Lower leg skin (tissue), 4 donors: Measurements from ENCODE around the gene NPC1. TPM values are rescaled to one million over a fixed set of nuclear protein-coding genes. Genes with fewer than 3 reads are reported as not detected.
"Not testable (repeated sequence)": the region's sequence is repeated elsewhere in the genome, so short reads cannot be mapped to it uniquely, and the experiment has no call there.

ENCODE experiments used
- DNase-seq, 2 donors: peaks; one replicate each; pipeline ENCODE4 v3.0.0-alpha.2; 2019; ENCODE audit warnings: low spot score in 2 of 2
- H3K4me3 ChIP-seq: fragments of 200-600 bp; sonication (generic); 2 replicates; pipeline ENCODE4 v1.5.1; 2017; ENCODE audit warnings: mild to moderate bottlenecking, low read depth; ENCODE audit not compliant: poor library complexity, severe bottlenecking
- POLR2A ChIP-seq, 2 donors: fragments of 450-650 bp; IDR thresholded peaks; one replicate each; pipeline ENCODE4 v1.6.1; 2016 to 2017; ENCODE audit warnings: antibody characterized with exemption in 2 of 2, mild to moderate bottlenecking in 1 of 2, moderate library complexity in 1 of 2
- WGBS, 2 donors: methylation state at CpG; one replicate each; pipeline ENCODE4 v1.1.5; 2018; 5-methylcytosine and 5-hydroxymethylcytosine counted together
- intact Hi-C: fragments of 100-400 bp; cut with DNase I; formaldehyde crosslinking; loops from one replicate; pipeline ENCODE4 v1.15.0; 2023; ENCODE audit warnings: low total_unique reads
- total RNA-seq, 4 donors: library from RNA; depleted of rRNA; stranded (reverse); fragments of >200 nt; gene quantifications; one replicate each; pipeline ENCODE4 v1.1.0, GENCODE V29; 2016
- TF ChIP-seq, protein P1 (sequence below), 3 donors: fragments of 450-650 bp; IDR thresholded peaks; one replicate each; pipeline ENCODE4 v1.5.1; 2016; ENCODE audit warnings: antibody characterized with exemption in 3 of 3, mild to moderate bottlenecking in 3 of 3, moderate library complexity in 2 of 3

NPC1 gene
- total RNA-seq, 4 donors from 2014 or later = 75.1 to 114 (median 100) TPM

DNA sequence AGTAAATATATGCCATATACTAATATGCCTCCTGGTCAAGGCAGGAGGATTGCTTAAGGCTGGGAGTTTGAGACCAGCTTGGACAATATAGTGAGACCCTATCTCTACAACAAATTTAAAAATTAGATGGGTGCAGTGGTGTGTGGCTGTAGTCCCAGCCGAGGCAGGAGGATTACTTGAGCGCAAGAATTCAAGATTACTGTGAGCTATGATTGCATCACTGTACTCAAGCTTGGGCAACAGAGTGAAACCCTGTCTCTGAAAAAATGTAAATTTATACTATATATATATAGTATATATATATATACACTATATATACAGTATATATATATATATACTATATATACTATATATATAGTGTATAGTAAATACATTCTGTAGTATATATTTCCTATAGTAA lies 30.0 kb upstream of the NPC1 start:
- 85 to 96% methylated on average over 2 of the region's 2 CpGs for WGBS, 2 donors
- DNase-seq = no peak
- intact Hi-C loops = no loop called here
- TF ChIP-seq POLR2A (IDR thresholded peaks at IDR 0.05) = no peak
- TF ChIP-seq, protein P1, sequence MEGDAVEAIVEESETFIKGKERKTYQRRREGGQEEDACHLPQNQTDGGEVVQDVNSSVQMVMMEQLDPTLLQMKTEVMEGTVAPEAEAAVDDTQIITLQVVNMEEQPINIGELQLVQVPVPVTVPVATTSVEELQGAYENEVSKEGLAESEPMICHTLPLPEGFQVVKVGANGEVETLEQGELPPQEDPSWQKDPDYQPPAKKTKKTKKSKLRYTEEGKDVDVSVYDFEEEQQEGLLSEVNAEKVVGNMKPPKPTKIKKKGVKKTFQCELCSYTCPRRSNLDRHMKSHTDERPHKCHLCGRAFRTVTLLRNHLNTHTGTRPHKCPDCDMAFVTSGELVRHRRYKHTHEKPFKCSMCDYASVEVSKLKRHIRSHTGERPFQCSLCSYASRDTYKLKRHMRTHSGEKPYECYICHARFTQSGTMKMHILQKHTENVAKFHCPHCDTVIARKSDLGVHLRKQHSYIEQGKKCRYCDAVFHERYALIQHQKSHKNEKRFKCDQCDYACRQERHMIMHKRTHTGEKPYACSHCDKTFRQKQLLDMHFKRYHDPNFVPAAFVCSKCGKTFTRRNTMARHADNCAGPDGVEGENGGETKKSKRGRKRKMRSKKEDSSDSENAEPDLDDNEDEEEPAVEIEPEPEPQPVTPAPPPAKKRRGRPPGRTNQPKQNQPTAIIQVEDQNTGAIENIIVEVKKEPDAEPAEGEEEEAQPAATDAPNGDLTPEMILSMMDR (IDR thresholded peaks at IDR 0.05) = no peak
- no peak overlapping the region for H3K4me3 ChIP-seq

DNA sequence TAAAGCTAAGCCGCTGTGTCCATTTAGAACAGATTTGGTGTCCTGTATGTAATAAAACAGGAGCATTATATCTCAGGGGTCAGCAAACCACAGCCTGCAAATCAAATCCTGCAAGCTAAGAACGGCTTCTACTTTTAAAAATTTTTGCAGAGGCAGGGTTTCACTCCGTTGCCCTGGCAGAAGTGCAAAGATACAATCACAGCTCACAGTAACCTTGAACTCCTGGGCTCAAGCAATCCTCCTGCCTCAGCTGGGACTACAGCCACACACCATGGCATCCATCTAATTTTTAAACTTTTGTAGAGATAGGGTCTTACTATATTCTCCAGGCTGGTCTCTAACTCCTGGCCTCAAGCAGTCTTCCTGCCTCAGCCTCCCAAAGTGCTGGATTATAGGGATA lies 28.6 kb upstream of the NPC1 start:
- H3K4me3 ChIP-seq = no peak overlapping the region
- TF ChIP-seq, protein P1 (IDR thresholded peaks at IDR 0.05) = no peak
- no peak for DNase-seq
- intact Hi-C loops = no loop called here
- 77 to 80% methylated on average over 3 of the region's 3 CpGs for WGBS, 2 donors

- intact Hi-C loops = no loop called here
- no peak for DNase-seq
- TF ChIP-seq, protein P1 (IDR thresholded peaks at IDR 0.05) = no peak
- no peak for TF ChIP-seq POLR2A (IDR thresholded peaks at IDR 0.05)
- 94 to 100% methylated on average over 2 of the region's 2 CpGs for WGBS, 2 donors
- H3K4me3 ChIP-seq = no peak overlapping the region
Measured at GRCh38 chr18:23614413-23614812, 28.1 kb upstream of the NPC1 start.

DNA sequence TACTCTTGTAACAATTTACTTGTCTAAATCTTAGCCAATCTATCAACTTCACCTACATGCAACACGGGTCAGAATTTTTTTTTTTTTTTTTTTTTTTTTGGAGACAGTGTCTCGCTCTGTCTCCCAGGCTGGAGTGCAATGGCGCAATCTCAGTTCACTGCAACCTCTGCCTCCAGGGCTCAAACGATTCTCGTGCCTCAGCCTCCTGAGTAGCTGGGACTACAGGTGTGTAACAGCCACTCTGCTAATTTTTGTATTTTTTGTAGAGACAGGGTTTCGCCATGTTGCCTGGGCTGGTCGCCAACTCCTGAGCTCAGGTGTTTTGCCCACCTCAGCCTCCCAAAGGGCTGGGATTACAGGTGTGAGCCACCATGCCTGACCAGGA lies 26.8 kb upstream of the NPC1 start:
- intact Hi-C loops, H3K4me3 ChIP-seq, DNase-seq: not testable (repeated sequence)
- WGBS, 2 donors = 89 to 96% methylated on average over 7 of the region's 7 CpGs

DNA sequence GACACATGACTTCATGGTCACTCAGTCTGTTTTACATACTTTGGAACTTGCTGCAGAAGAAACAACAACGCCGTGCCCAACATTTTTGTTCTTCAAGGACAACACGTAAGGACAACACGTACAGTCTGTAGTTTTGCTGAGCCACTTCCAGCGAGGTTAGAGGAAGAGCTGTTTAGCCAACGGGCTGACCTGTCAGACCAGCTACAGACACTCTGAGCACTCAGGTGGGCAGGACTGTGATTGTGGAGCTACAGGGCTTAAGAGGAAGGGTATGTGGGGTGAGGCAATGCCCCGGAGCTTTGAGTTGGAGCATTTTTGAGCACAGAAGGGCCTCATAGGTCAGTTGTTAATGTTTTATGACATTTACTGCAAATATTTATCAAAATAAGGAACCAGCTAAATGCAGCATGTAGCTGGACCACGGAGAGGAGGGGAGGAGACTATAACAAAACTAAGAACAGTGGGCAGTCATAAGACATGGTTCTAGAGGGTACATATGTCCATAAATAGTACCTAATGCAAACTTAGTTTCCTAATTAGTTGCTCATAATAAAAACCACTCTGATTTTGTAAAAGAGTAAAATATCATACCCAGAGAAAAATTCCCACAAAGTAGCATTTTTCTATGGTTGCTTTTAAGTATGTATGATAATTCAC lies 26.3 kb upstream of the NPC1 start:
- TF ChIP-seq, protein P1 (IDR thresholded peaks at IDR 0.05) = no peak
- TF ChIP-seq POLR2A (IDR thresholded peaks at IDR 0.05) = no peak
- 87 to 90% methylated on average over 8 of the region's 8 CpGs for WGBS, 2 donors
- intact Hi-C loops = no loop called here
- no peak for DNase-seq
- H3K4me3 ChIP-seq = no peak overlapping the region

DNA sequence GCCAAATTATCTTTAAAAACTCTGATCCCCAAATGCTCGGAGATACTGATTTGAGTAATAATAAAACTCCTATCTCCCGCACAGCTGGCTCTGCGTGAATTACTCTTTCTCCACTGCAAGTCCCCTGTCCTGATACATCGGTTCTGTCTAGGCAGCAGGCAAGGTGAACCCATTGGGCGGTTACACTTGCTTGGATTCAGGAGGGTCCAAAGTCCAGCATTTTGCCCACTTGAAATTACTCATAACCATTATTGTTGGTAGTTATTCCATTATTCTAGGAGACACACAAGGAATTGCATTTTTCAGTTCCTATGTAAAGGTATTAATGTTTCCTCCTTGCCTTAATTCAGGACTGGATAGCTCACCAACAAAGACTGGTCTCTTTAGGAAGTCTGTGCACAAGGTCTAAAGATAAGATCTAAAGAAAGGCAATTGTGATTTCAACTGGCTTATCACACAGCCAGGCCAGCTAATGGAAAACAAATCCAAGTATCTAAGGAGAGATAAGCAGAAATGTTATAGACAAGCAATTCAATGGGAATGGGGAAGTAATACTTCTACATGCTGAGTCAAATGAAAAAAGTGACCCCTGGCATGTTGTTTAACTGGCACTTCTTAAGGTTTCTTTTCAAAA lies 23.2 kb upstream of the NPC1 start:
- intact Hi-C loops = no loop called here
- no peak overlapping the region for H3K4me3 ChIP-seq
- WGBS, 2 donors = 97 to 99% methylated on average over 5 of the region's 5 CpGs
- TF ChIP-seq, protein P1 (IDR thresholded peaks at IDR 0.05) = no peak
- TF ChIP-seq POLR2A (IDR thresholded peaks at IDR 0.05) = no peak
- no peak for DNase-seq
